Keratinocyte (primary cell): ENCODE measurements around the gene CARD16. TPM values are rescaled to one million over a fixed set of nuclear protein-coding genes. Genes with fewer than 3 reads are reported as not detected.

ENCODE experiments used
- DNase-seq: peaks from one replicate; pipeline ENCODE4 v3.0.0-alpha.2; 2011; ENCODE audit warnings: low read depth, missing footprints, low spot score
- FAIRE-seq: peaks from 2 replicates; lab custom pipeline; 2011; peaks lifted over from hg19 to GRCh38; lab: Jason Lieb, UNC
- H2AFZ ChIP-seq: 2 replicates; pipeline ENCODE4 v1.6.0; 2012; ENCODE audit warnings: low read length, control low read depth, inconsistent platforms; ENCODE audit not compliant: control insufficient read depth
- H3K27ac ChIP-seq: 2 replicates; pipeline ENCODE4 v1.5.1; 2011; ENCODE audit warnings: low read length; ENCODE audit not compliant: control insufficient read depth, insufficient read depth
- H3K27me3 ChIP-seq: 3 replicates; pipeline ENCODE4 v1.6.0; 2011; ENCODE audit warnings: low read length; ENCODE audit not compliant: control insufficient read depth, insufficient read depth; ENCODE audit errors: extremely low read depth
- H3K36me3 ChIP-seq, 2 experiments: 2 replicates in 1 of 2; 3 replicates in 1 of 2; pipeline ENCODE4 v1.5.1; 2011; ENCODE audit warnings: low read length in 2 of 2, mild to moderate bottlenecking in 1 of 2; ENCODE audit not compliant: control insufficient read depth in 2 of 2, insufficient read depth in 2 of 2; ENCODE audit errors: extremely low read depth in 1 of 2
- H3K4me1 ChIP-seq: 3 replicates; pipeline ENCODE4 v1.5.1; 2011; ENCODE audit warnings: low read length; ENCODE audit not compliant: control insufficient read depth, insufficient read depth; ENCODE audit errors: extremely low read depth
- H3K4me2 ChIP-seq: 3 replicates; pipeline ENCODE4 v1.6.0; 2011; ENCODE audit warnings: low read depth, low read length; ENCODE audit not compliant: control insufficient read depth, insufficient read depth; ENCODE audit errors: extremely low read depth
- H3K4me3 ChIP-seq, 3 experiments: fragments of 200-600 bp in 1 of 3; sonication (generic) in 1 of 3; 2 replicates in 2 of 3; 3 replicates in 1 of 3; pipeline ENCODE4 v1.5.1; 2011 to 2016; ENCODE audit warnings: low read length in 3 of 3, mild to moderate bottlenecking in 3 of 3, control low read depth in 2 of 3, inconsistent platforms in 1 of 3, low read depth in 1 of 3, mixed read lengths in 1 of 3, mixed run types in 1 of 3, moderate library complexity in 1 of 3; ENCODE audit not compliant: control insufficient read depth in 2 of 3, insufficient read depth in 2 of 3; ENCODE audit errors: extremely low read depth in 1 of 3
- H3K79me2 ChIP-seq: 2 replicates; pipeline ENCODE4 v1.6.0; 2012; ENCODE audit warnings: low read length; ENCODE audit not compliant: control insufficient read depth, insufficient read depth
- H3K9ac ChIP-seq: 3 replicates; pipeline ENCODE4 v1.6.0; 2011; ENCODE audit warnings: low read length; ENCODE audit not compliant: control insufficient read depth, insufficient read depth; ENCODE audit errors: extremely low read depth
- H3K9me1 ChIP-seq: 3 replicates; pipeline ENCODE4 v1.6.0; 2011; ENCODE audit warnings: low read length; ENCODE audit not compliant: control insufficient read depth, insufficient read depth; ENCODE audit errors: extremely low read depth
- H3K9me3 ChIP-seq: 2 replicates; pipeline ENCODE4 v1.5.1; 2012; ENCODE audit warnings: low read depth, low read length; ENCODE audit not compliant: control insufficient read depth
- H4K20me1 ChIP-seq: 3 replicates; pipeline ENCODE4 v1.6.0; 2011; ENCODE audit warnings: low read length; ENCODE audit not compliant: control insufficient read depth, insufficient read depth; ENCODE audit errors: extremely low read depth
- CTCF ChIP-seq, 3 experiments: IDR thresholded peaks in 1 of 3; conservative IDR thresholded peaks in 1 of 3; optimal IDR thresholded peaks in 1 of 3; 2 replicates in 2 of 3; 3 replicates in 1 of 3; pipeline versions ENCODE3 to v1.5.1; 2011; ENCODE audit warnings: low read length in 3 of 3, mild to moderate bottlenecking in 3 of 3, moderate library complexity in 2 of 3, control low read depth in 1 of 3, inconsistent platforms in 1 of 3; ENCODE audit not compliant: insufficient read depth in 2 of 3; ENCODE audit errors: extremely low read depth in 1 of 3
- EZH2 ChIP-seq: IDR thresholded peaks from one replicate; pipeline ENCODE4 v1.6.1; 2012; ENCODE audit warnings: inconsistent platforms, mild to moderate bottlenecking, low read length, moderate library complexity
- dilution Hi-C: fragments of 300-500 bp; cut with MboI; formaldehyde crosslinking; loops from one replicate; pipeline ENCODE4 v1.7.0; 2020; ENCODE audit warnings: low sequenced_read_pairs; ENCODE audit not compliant: extremely low pct_ligation_motif_present
- polyA plus RNA-seq, 5 experiments: library from polyadenylated mRNA; depleted of rRNA in 3 of 5; stranded (reverse) in 3 of 5; stranded (forward) in 1 of 5; unstranded in 1 of 5; fragments of >200 nt; gene quantifications; 1 replicate in 1 of 5; 2 replicates in 3 of 5; 3 replicates in 1 of 5; pipeline versions ENCODE4 v1.2.1 to v1.2.3, GENCODE V29; 2011 to 2012; ENCODE audit warnings: missing spikeins in 2 of 5, low read depth in 1 of 5, low replicate concordance in 1 of 5

CARD16 gene
- polyA plus RNA-seq, 1 donor (not counting 4 experiments of a cell fraction or from before 2014, with no cell fraction given) = 16.6 TPM

GRCh38 chr11:105003151-105003550, 42.0 kb downstream of the CARD16 start:
- Histone ChIP-seq H3K4me2 (no peak overlapping the region), H3K9me1 (no peaks in the 10 kb centered on the region), H3K27me3 (no peaks in the 10 kb centered on the region), H3K4me1 (no peaks in the 10 kb centered on the region), H4K20me1 (no peaks in the 10 kb centered on the region), H3K27ac (no peak overlapping the region), H2AFZ (no peak overlapping the region), H3K9me3 (no peaks in the 10 kb centered on the region), H3K4me3 (no peak overlapping the region), H3K36me3 (no peaks in the 10 kb centered on the region), H3K79me2 (no peaks in the 10 kb centered on the region), H3K9ac (no peak overlapping the region)
- no peak for FAIRE-seq
- no peak for DNase-seq
- TF ChIP-seq EZH2 = no peak
- TF ChIP-seq CTCF (optimal IDR thresholded peaks at IDR 0.05 in 1 of 3, IDR thresholded peaks at IDR 0.05 in 1 of 3, conservative IDR thresholded peaks at IDR 0.05 in 1 of 3; ENCODE audit: extremely low read depth in 1 of 3, insufficient read depth in 2 of 3, low read length in 3 of 3) = no peak
- dilution Hi-C loops = no loop called here

GRCh38 chr11:105000797-105001196, 44.3 kb downstream of the CARD16 start:
- no peak overlapping the region for H2AFZ ChIP-seq

More at GRCh38 chr11:105000797-105001196, 44.3 kb downstream of the CARD16 start:
- no peak for FAIRE-seq
- no peaks in the 10 kb centered on the region for H3K4me1 ChIP-seq
- H3K4me3 ChIP-seq = no peak overlapping the region
- no peak overlapping the region for H3K27ac ChIP-seq
- H3K9me1 ChIP-seq = no peaks in the 10 kb centered on the region
- no peak overlapping the region for H3K4me2 ChIP-seq
- no peaks in the 10 kb centered on the region for H3K27me3 ChIP-seq
- H4K20me1 ChIP-seq = no peaks in the 10 kb centered on the region
- TF ChIP-seq CTCF (optimal IDR thresholded peaks at IDR 0.05 in 1 of 3, IDR thresholded peaks at IDR 0.05 in 1 of 3, conservative IDR thresholded peaks at IDR 0.05 in 1 of 3; ENCODE audit: extremely low read depth in 1 of 3, insufficient read depth in 2 of 3, low read length in 3 of 3) = peak; percentile 56 to 66 (median 59)
- no peak for TF ChIP-seq EZH2
- no peaks in the 10 kb centered on the region for H3K9me3 ChIP-seq
- no peak for DNase-seq
- dilution Hi-C loops = no loop called here
- no peaks in the 10 kb centered on the region for H3K79me2 ChIP-seq
- no peak overlapping the region for H3K9ac ChIP-seq
- H3K36me3 ChIP-seq = no peaks in the 10 kb centered on the region
